HTERT RPE-1 (cell line): ENCODE results near the gene MADCAM1.

Experiments
- in situ Hi-C: fragments of 300-500 bp; cut with MboI; formaldehyde crosslinking; loops from 4 replicates; pipeline ENCODE4 v1.14.3; 2020; ENCODE audit warnings: low sequenced_read_pairs

The MADCAM1 gene

DNA sequence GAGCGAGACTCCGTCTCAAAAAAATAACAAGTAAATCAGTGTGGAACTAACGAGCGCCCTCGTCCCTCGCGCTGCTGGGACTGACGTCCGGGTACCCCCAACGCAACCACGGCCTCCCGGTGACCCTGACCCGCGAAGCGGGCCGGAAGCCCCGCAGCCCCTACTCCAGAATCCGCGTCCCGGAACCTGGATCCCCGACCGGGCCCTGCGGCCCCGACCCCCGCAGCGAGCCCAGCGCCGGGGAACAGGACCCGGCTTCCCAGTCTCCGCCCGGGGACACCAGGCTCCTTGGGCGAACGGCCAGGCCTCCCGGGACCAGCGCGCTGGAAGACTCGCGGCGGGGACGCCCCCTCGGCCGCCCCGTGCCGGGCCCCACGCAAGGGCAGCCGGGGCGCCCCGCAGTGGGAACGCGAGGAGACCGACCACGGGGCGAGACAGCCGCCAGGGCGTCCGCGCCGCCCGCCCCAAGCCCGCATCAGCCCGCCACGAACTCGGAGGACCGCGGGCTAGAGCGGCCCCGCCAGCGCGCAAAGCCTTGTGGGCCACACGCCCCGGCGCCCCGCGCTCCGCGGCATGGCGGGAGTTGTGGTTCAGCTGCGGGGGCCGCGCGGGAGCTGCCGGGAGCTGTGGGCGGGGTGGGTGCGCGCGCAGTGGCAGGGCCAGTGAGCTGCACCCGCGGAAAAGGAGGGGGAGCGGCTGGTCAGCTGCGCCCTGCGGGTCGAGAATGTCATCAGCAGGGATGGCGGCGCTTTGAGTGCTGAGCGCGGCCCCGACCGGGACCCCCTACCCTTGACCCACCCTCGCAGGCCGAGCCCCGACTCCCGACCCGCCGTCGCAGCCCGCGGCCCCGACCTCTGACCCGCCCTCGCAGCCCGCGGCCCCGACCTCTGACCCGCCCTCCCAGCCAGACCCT, 7.5 kb upstream of the MADCAM1 start:
- in situ Hi-C loops, result no loop called here

DNA sequence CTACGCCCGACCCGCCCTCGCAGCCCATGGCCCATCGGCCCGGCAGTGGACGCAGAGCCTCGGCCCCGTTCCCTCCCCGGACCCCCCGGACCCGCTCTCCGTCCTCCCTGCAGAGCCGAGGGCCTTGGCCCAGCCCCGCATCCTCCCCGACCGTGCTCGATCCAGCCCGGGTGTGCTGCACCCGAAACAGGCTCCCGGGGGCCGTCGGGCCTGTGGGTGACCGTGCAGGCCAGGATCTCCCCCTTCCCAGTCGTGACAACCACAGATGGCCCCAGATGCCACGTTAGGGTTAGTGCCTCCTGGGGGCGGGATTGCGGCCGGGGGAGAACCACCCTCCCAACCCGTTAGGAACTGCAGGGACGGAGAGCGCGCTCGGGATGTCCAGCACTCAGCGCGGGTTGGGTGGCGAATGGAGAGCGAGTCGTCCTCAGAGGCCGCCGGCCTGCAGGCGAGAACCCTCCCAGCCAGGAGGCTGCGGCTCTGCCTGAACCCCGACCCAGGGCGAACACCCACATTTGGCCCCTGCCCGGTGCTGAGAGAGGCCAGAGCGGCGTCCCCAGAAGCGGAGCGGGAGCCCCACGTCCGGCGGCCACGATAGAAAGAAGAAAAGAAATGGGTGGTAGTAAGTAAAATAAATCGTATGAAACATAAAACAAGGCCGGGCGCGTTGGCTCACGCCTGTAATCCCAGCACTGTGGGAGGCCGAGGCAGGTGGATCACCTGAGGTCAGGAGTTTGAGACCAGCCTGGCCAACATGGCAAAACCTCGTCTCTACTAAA, 6.7 kb upstream of the MADCAM1 start:
- in situ Hi-C loops, result no loop called here

DNA sequence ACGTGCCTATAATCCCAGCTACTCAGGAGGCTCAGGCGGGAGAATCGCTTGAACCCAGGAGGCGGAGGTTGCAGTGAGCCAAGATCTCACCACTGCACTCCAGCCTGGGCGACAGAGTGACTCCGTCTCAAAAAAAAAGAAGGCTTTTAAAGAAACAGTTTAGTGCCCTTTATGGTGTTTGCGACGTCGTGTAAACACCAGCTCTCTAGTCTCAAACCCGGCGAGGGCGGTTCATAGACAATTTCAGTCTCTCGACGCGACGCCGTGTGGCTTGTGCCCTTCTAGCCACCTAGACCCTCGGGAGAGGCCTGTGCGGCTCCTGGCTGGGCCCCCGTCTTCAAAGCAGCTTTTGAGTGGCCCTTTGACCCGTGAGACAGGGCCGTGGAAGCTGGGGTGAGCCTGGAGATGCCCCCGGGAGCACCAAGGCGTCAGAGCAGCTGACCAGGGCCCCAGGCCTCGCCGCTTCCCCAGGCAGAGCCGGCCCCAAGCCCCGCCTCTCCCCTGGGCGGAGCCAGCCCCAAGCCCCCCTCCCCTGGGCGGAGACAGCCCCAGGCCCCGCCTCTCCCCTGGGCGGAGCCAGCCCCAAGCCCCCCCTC, 5.0 kb upstream of the MADCAM1 start:
- in situ Hi-C loops, result no loop called here

DNA sequence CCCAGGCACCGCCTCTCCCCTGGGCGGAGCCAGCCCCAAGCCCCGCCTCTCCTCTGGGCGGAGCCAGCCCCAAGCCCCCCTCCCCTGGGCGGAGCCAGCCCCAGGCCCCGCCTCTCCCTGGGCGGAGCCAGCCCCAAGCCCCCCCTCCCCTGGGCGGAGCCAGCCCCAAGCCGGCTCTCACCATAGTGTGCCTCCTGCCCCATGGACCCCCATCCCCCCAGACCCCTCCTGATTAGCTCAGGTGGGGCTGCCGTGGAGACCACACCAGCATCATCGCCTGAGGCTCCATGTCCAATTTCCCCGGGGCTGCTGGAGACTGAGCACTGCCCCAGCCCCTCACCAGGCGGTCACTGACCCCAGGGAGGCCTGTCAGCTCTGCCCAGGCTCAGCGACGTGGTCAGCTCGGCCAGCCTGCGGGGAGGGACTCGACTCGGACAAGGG, 4.2 kb upstream of the MADCAM1 start:
- in situ Hi-C loops, result no loop called here

DNA sequence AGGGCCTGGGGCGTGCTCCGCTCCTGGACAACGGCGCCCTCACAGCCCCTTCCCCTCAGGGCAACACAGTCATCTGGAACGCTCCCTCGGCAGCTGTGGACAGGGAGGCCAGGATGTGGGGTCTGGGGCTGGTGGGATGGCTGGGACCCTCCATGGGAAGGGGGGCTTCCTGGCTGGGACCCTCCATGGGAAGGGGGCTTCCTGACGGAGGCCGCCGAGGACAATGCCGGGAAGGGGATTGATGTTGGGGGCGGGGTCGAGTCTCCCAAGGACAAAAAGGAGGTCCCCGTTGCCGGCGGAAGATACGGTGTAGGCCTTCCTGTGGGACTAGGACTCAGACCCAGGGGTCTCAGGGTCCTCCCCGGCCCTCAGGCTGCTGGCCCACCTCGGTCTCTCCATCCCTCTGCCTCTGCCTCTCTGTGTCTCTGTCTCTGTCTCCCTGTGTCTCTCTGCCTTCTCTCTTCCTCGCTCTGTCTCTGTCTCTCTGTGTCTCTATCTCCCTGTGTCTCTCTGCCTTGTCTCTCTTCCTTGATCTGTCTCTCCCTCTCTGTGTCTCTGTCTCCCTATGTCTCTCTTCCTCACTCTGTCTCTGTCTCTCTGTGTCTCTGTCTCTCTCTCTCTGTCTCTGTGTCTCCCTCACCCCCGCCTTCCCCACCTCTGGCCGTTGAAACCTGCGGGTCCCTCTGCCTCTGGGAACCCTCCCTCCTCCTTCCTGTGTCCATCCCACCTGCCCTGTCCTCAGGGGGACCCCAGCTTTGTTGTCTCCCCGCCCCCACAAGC, 2.7 kb upstream of the MADCAM1 start:
- in situ Hi-C loops, result no loop called here

DNA sequence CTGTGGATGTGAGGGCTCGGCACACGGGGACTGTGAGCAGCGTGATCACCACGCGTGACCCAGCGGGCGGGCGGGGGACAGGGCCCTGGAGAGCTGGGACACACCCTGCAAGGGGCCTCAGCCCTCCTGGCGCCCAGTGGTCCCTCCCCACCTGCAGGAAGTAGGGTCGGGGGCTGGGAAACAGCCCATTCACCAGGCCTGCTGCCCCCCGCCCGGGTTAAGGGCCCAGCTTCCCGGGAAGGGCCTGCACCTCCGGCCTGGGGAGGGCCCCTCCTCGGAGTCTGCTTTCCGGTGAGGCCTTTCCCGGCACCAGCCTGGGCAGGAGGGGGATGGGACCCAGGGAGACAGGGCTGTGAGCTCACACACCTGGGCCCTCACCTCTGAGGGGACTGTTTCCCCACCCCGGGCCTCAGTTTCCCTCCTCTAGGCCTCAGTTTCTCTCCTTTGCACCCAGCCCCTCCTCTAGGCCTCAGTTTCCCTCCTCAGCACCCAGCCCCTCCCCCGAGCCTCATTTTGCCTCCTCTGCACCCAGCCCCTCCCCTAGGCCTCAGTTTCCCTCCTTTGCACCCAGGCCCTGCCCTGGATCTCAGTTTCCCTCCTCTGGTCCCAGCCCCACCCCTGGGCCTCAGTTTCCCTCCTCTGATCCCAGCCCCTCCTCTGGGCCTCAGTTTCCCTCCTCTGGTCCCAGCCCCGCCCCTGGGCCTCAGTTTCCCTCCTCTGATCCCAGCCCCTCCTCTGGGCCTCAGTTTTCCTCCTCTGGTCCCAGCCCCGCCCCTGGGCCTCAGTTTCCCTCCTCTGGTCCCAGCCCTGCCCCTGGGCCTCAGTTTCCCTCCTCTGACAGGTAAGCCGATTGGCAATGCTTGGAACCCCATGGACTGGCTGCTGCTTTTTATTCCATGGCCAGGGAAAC, 1.9 kb upstream of the MADCAM1 start:
- in situ Hi-C loops, result no loop called here

DNA sequence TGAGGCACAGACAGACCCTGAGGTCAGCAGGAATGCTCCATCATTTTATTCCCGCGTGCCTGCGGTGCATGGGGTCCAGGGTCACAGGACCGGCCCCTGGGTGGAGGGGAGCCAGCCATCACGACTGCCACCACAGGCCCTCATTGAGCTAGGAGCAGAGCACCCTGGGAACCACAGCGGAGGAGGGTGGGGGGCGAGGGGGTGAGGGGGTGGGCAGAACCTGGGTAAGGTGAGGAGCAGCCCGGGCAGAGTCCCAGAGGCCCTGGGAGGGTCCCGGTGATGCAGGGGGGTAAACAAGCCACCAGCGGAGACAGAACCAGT, 1.2 kb upstream of the MADCAM1 start:
- in situ Hi-C loops, result no loop called here

DNA sequence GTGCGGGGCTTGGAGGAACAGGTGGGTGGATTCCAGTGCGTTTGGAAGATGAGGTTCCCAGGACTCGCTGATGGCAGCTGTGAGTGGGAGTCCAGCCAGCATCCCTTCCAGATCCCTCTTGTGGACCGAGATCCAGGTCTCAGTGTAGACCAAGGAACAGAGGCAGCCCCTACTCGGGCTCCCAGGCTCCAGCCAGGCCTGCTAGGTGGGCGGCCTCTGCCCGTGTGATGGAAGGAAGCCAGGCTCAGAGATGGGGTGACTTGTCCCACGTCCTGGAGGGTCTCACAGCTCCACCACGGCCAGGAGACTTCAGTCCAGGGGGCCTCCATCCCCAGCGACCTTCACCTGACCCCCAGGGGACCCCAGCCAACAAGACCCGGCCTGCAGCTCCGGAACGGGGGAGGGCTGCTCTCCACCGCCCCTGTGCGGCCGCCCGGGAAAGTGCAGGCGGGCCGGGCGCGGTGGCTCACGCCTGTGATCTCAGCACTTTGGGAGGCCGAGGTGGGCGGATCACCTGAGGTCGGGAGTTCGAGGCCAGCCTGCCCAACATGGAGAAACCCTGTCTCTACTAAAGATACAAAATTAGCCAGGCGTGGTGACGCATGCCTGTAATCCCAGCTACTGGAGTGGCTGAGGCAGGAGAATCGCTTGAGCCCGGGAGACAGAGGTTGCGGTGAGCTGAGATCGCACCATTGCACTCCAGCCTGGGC, 729 bp upstream of the MADCAM1 start:
- in situ Hi-C loops, result no loop called here

DNA sequence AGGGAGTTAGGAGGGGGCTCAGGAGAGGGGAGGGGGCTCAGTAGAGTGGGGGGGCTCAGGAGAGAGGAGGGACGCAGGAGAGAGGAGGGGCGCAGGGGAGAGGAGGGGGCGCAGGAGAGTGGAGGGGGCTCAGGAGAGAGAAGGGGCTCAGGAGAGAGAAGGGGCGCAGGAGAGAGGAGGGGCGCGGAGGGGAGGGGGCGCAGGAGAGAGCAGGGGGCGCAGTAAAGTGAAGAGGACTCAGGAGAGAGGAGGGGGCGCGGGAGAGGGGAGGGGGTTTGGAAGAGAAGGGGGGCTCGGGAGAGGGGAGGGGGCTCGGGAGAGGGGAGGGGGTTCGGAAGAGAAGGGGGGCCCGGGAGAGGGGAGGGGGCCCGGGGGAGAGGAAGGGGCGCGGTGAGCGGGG, 700 bp downstream of the MADCAM1 start:
- in situ Hi-C loops, result no loop called here

DNA sequence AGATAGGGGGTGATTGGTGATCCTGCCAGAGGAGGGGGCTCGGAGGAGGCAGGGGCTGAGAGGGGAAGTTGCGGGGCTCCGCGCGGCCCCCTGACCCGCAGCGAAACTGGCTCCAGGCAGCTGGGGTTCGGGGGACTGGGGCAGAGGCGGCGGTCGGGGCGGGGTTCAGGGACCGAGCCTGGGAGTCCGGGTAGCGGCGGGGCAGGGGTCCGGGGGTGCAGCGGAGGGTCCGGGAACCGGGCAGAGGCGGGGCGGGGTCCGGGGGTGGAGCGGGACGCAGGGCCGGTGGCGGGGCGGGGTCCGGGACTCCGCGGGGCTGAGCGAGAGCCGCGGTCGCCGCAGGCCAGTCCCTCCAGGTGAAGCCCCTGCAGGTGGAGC, 1.2 kb downstream of the MADCAM1 start:
- in situ Hi-C loops, result no loop called here

DNA sequence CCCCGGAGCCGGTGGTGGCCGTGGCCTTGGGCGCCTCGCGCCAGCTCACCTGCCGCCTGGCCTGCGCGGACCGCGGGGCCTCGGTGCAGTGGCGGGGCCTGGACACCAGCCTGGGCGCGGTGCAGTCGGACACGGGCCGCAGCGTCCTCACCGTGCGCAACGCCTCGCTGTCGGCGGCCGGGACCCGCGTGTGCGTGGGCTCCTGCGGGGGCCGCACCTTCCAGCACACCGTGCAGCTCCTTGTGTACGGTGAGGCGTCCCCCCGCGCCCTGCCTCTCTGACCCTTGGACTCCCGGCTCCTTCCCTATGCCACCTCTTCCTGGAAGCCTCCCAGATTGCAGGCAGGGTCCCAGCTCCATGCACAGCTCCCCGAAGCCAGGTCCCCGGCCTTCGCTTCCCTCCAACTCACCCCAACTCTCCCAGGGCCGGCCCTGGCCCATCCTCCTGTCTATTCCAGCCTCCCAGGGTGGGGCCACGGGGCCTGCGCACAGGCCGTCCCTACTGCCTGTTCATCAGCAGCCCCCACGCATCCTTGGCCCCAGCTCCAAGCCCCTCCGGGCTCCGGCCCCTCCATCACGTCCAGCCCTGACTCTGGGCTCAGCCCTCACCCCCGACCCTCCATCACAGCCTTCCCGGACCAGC, 1.7 kb downstream of the MADCAM1 start:
- in situ Hi-C loops, result no loop called here

DNA sequence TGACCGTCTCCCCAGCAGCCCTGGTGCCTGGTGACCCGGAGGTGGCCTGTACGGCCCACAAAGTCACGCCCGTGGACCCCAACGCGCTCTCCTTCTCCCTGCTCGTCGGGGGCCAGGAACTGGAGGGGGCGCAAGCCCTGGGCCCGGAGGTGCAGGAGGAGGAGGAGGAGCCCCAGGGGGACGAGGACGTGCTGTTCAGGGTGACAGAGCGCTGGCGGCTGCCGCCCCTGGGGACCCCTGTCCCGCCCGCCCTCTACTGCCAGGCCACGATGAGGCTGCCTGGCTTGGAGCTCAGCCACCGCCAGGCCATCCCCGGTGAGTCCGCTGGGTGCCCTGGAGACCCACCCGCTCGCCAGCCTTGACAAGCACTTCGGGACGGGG, 2.2 kb downstream of the MADCAM1 start:
- in situ Hi-C loops, result no loop called here

DNA sequence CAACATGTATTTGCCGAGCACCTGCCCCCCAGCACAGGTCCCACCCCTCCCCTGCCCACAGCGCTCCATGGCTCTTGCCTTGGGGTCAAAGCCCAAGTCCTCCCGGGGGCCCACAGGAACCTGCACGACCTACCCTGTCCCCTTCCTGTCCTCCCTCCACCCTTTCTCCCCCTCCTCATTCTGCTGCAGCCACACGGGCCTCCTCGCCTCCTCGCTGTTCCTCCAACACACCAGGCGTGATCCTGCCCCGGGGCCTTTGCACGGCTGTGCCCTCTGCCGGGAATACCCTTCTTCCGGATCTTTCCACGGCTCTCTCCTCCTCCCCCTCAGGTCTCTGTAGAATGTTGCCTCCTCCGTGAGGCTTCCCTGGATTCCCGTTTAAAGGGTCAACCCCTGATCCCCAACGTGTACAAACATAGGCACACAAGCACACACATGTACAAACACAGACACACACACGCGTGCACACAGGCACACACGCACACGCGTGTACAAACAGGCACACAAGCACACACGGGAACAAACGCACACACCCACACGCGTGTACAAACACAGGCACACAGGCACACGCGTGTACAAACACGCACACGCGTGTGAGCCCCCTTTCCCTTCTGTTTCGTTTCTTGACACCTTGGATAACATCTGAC, 2.8 kb downstream of the MADCAM1 start:
- in situ Hi-C loops, result no loop called here

DNA sequence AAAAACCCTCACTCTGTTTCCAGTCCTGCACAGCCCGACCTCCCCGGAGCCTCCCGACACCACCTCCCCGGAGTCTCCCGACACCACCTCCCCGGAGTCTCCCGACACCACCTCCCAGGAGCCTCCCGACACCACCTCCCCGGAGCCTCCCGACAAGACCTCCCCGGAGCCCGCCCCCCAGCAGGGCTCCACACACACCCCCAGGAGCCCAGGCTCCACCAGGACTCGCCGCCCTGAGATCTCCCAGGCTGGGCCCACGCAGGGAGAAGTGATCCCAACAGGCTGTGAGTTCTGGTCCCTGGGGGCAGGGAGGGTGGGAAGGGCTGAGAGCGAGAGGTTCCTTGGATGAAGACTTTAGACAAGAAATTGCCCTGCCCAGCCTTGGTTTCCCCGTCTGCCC, 5.4 kb downstream of the MADCAM1 start:
- in situ Hi-C loops, result no loop called here

DNA sequence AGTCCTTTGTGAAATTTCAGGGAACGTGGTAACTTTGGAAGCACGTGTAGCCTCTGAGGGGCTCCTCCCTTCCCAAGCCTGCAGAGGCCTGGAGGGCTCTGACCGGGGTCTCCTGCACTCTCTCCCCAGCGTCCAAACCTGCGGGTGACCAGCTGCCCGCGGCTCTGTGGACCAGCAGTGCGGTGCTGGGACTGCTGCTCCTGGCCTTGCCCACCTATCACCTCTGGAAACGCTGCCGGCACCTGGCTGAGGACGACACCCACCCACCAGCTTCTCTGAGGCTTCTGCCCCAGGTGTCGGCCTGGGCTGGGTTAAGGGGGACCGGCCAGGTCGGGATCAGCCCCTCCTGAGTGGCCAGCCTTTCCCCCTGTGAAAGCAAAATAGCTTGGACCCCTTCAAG, 8.3 kb downstream of the MADCAM1 start:
- in situ Hi-C loops, result no loop called here

DNA sequence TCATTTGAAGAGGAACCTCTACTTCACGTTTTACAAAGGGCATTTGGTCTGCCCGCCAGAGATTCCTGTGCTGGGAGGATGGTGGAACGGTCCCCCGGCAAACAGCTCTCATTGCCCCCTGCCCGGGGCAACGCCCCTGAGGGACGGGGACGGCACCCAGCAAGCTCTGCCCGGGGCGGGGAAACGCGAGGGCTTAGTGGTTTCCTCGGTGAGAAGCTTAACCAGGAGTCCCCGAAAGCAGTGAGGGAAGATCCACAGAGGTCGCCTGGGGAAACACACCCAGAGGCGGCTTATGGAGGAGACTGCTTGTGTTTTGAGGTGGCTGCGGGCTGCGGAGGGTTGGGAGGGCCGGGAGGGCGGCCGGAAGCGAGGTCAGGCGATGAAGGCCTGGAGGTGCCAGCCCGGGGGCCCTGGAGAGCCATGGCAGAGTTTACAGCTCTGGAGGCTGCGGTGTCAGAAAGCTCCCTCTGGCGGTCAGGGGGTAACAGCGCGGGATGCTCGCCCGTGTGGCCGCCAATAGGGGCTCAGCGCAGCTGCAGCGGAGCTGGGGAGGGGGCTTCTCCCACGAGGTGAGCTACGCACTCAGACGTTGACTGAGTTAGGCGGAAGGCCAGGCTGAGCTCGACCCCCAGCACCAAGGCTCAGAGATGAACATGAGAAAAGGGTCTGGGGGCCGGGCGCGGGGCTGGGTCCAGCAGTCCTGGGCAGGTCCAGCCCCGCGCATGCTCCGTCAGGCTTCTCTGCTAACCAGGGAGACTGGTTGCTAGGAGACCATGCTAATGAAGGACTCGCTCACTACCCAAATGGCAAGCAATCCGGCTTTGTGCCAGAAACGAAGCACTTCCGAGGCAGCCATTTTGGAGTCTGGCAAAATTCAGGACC, 10.4 kb downstream of the MADCAM1 start:
- in situ Hi-C loops, result no loop called here
